WI38 (cell line): Measurements from ENCODE around the gene SCYL1.

ENCODE experiments used
- H3K4me3 ChIP-seq: 2 replicates; pipeline ENCODE4 v1.5.1; 2011; ENCODE audit warnings: low read depth, mild to moderate bottlenecking, control low read depth, low read length
- CTCF ChIP-seq: IDR thresholded peaks from 2 replicates; pipeline ENCODE4 v1.5.1; 2012; ENCODE audit warnings: low read depth, mild to moderate bottlenecking, control low read depth, low read length

The SCYL1 gene

GRCh38 chr11:65558002-65558929, 33.4 kb downstream of the SCYL1 start, which contains the start of gene LTBP3:
LTBP3 (minus strand) TSS chr11:65558359; CDS start chr11:65557959, 400 bp downstream.
- no peak for TF ChIP-seq CTCF
- peak within 1 kb of the TSS; percentile 64 for H3K4me3 ChIP-seq

- no peak for TF ChIP-seq CTCF
Measured at GRCh38 chr11:65558930-65559509, 34.1 kb downstream of the SCYL1 start.

GRCh38 chr11:65559535-65559934, 34.7 kb downstream of the SCYL1 start:
- no peak for TF ChIP-seq CTCF
- no peak overlapping the region for H3K4me3 ChIP-seq

More at GRCh38 chr11:65558930-65559509, 34.1 kb downstream of the SCYL1 start:
- 0 out of 2 replicates have a peak overlapping the region, but pooled peaks have one; percentile 27 for H3K4me3 ChIP-seq

GRCh38 chr11:65559951-65560537, 35.2 kb downstream of the SCYL1 start:
- TF ChIP-seq CTCF, result no peak
- no peak overlapping the region for H3K4me3 ChIP-seq

GRCh38 chr11:65560555-65561418, 35.9 kb downstream of the SCYL1 start:
- TF ChIP-seq CTCF, result no peak
- no peak overlapping the region for H3K4me3 ChIP-seq

GRCh38 chr11:65562020-65562419, 37.1 kb downstream of the SCYL1 start:
- TF ChIP-seq CTCF, result no peak

More at GRCh38 chr11:65562020-65562419, 37.1 kb downstream of the SCYL1 start:
- H3K4me3 ChIP-seq, result no peak overlapping the region
